PFSK-1 (cell line): ENCODE measurements around the gene PLCL2.

Source experiments
- FOXP2 ChIP-seq: optimal IDR thresholded peaks from 2 replicates; pipeline ENCODE3; 2011; ENCODE audit warnings: borderline replicate concordance, control low read depth, inconsistent platforms; ENCODE audit not compliant: insufficient read depth; ENCODE audit errors: extremely low read length, extremely low read depth
- POLR2AphosphoS5 ChIP-seq: IDR thresholded peaks from 2 replicates; pipeline ENCODE4 v1.6.1; 2012; ENCODE audit warnings: low read depth, mild to moderate bottlenecking, control low read depth, low read length, moderate library complexity
- SIN3A ChIP-seq: IDR thresholded peaks from 2 replicates; pipeline ENCODE4 v1.6.1; 2012; ENCODE audit warnings: mild to moderate bottlenecking, low read length, moderate library complexity, borderline replicate concordance; ENCODE audit not compliant: insufficient read depth
- TAF1 ChIP-seq: IDR thresholded peaks from 2 replicates; pipeline ENCODE4 v1.6.1; 2012; ENCODE audit warnings: low read length, control low read depth, borderline replicate concordance; ENCODE audit not compliant: insufficient read depth
- TF ChIP-seq, protein P1 (sequence below), 2 experiments: IDR thresholded peaks; 2 replicates each; pipeline versions ENCODE4 v1.6.1 to v1.8.0; 2011 to 2012; ENCODE audit warnings: low read depth in 2 of 2, low read length in 2 of 2, control low read depth in 1 of 2, inconsistent platforms in 1 of 2, mild to moderate bottlenecking in 1 of 2, moderate library complexity in 1 of 2; ENCODE audit not compliant: insufficient read depth in 1 of 2

Gene PLCL2

DNA sequence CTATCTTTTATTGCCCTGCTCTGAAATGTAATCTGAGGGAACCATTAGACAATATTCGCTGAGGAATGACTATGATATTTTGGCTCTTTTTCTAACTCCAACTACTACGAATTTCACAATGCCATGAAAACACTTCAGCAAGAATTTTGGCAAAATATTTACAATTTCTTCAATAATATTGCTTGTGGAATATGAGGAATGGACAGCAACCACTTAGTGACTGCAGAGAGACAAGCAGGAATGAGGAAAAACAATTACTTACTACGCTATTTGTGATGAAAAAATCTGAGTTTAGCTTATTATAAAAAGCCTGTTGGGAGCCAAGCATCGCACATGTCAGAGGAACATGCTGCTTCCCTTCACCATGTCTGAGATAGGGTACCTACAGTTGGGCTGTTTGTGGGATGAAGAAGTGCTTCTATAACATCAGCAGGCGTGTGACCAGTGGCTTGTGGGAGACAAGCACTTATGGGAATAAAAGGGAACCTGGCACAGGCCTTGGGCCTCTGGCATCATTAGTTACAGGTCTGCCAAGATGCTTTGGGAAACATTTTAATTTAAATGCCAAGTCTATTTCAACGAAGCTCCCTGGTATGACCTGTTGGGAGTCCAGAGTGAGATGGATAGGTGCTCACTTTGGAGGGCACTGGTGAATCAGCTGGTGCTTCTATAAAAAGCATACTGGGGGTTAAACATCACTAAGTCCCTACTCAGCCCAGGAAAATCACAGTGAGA, 2.7 kb upstream of the PLCL2 start:
- TF ChIP-seq POLR2AphosphoS5 (no peak), FOXP2 (no peak), SIN3A (no peak)

DNA sequence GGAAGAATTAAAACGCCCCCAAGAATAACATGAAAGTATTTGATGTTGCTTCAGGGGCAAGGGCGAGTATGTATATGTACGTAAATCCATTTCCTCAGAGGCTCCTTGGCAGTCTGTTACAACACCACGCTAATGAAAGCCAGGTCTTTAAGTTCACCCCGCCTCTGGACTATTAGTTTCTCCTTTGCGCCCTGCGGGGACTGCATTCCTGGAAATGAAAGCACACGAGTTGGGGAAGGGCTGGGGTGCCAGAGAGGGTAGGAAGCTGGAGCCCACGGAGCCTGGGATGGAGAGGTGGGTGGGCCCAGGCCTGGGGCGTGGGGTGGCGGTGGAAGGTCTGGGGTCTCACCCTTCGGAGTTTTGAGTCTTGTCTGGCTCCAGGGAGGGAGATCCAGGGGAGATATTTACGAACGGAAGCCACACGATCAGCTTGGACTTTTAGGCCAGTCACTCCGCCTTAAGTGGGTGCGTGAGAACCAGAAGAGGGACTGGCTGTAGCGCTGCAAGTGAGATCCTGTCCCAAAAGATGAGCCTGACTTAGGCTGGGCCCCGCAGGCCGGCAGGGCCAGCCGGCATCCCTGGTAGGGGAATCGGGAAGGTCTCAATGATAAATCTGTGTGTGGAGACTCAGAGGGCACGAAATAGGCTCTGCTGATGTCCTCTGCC, 1.6 kb upstream of the PLCL2 start:
- TF ChIP-seq FOXP2, result no peak
- no peak for TF ChIP-seq POLR2AphosphoS5
- no peak for TF ChIP-seq TAF1
- TF ChIP-seq, protein P1, sequence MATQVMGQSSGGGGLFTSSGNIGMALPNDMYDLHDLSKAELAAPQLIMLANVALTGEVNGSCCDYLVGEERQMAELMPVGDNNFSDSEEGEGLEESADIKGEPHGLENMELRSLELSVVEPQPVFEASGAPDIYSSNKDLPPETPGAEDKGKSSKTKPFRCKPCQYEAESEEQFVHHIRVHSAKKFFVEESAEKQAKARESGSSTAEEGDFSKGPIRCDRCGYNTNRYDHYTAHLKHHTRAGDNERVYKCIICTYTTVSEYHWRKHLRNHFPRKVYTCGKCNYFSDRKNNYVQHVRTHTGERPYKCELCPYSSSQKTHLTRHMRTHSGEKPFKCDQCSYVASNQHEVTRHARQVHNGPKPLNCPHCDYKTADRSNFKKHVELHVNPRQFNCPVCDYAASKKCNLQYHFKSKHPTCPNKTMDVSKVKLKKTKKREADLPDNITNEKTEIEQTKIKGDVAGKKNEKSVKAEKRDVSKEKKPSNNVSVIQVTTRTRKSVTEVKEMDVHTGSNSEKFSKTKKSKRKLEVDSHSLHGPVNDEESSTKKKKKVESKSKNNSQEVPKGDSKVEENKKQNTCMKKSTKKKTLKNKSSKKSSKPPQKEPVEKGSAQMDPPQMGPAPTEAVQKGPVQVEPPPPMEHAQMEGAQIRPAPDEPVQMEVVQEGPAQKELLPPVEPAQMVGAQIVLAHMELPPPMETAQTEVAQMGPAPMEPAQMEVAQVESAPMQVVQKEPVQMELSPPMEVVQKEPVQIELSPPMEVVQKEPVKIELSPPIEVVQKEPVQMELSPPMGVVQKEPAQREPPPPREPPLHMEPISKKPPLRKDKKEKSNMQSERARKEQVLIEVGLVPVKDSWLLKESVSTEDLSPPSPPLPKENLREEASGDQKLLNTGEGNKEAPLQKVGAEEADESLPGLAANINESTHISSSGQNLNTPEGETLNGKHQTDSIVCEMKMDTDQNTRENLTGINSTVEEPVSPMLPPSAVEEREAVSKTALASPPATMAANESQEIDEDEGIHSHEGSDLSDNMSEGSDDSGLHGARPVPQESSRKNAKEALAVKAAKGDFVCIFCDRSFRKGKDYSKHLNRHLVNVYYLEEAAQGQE (IDR thresholded peaks at IDR 0.05; ENCODE audit: insufficient read depth in 1 of 2, low read depth in 2 of 2, low read length in 2 of 2), result no peak
- no peak for TF ChIP-seq SIN3A

DNA sequence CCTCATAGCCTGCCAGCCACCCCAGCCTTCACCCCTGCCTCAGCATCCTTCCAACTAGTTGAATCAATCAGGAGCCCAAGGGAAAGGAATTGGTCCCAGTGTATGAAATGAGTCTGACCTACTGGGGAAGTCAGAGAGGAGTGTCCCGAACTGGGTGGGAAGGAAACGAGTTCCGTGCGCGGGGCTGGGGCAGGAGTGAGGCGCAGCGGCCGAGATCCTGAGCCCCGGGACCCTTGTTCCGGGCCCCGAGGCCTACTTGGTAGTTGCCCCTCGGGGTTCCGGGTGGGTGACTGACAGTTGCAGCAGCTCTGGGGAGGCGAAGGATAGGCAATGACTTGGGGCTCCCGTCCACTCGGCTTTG, 1.1 kb upstream of the PLCL2 start:
- TF ChIP-seq FOXP2, result no peak
- no peak for TF ChIP-seq POLR2AphosphoS5
- no peak for TF ChIP-seq TAF1
- TF ChIP-seq, protein P1 (IDR thresholded peaks at IDR 0.05; ENCODE audit: insufficient read depth in 1 of 2, low read depth in 2 of 2, low read length in 2 of 2), result no peak
- no peak for TF ChIP-seq SIN3A

DNA sequence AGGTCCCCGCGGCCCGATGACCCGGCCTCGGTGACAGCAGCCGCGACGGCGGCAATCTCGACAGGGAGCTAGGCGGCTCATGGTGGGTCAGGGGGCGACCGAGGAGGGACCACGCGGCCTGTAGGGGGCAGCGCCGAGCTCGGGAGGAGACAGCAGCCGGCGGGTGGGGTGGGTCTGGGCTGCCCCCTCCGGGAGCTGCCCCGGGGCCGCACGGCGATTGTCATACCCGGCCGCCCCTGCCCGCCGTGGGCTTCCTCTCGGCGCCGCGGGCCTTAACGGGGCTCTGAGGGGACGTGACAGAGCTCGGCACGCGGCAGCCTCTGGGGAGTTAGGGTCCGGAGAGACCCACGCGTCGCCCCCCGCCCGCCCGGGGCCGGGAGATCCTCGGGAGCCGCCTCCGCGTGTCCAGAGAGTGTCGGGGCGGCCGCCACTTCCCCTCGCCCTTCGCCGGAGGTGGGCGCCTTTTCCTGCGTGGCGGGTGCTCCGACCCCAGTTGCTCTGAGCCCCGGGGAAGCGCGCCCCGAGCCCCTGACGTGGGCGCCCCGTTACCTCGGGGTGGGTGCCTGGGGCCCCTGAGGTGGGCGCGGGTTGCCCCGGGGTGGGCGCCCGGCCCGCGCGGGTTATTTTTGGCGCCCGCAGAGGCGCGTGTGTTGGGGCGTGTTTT, 539 bp upstream of the PLCL2 start:
- TF ChIP-seq FOXP2 (no peak), TAF1 (no peak), SIN3A (no peak), POLR2AphosphoS5 (no peak)
- TF ChIP-seq, protein P1 (IDR thresholded peaks at IDR 0.05; ENCODE audit: insufficient read depth in 1 of 2, low read depth in 2 of 2, low read length in 2 of 2), result no peak

DNA sequence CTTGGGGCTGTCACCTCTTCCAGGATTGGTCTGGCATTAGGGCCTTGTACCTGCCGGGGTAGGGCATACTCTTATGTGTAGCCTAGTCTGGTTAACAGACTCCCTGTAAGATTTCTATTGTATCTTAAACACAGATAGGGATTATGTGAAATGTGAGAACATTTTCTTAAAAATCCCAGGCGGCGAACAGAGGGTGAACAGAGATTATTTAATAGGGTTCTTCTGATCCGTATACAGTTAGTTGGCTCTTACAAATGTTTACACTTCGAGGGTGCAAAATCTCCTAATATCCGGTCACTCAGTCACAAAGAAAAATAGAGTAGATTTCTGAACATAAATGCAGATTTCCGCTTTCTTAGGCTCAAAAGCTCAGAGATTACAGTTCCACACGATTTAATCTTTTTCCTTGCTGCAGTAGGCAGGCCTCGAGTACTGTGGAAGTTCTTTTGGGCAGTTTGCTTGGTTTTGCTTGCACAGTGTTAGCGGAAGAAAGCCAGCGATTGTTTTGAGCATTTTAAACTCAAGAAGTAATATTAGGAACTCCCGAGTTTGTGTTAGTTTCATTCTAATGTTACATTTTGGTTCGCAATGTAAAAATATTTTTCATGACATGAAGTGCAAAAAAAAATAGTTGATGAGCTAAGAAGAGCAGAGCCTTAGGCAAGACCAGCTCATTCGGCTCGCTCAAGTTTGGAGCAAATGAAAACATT, 993 bp downstream of the PLCL2 start:
- TF ChIP-seq SIN3A (no peak), POLR2AphosphoS5 (no peak), TAF1 (no peak), FOXP2 (no peak)
- TF ChIP-seq, protein P1 (IDR thresholded peaks at IDR 0.05; ENCODE audit: insufficient read depth in 1 of 2, low read depth in 2 of 2, low read length in 2 of 2), result no peak
